Measurements from ENCODE around the gene PADI1.

The PADI1 gene

DNA sequence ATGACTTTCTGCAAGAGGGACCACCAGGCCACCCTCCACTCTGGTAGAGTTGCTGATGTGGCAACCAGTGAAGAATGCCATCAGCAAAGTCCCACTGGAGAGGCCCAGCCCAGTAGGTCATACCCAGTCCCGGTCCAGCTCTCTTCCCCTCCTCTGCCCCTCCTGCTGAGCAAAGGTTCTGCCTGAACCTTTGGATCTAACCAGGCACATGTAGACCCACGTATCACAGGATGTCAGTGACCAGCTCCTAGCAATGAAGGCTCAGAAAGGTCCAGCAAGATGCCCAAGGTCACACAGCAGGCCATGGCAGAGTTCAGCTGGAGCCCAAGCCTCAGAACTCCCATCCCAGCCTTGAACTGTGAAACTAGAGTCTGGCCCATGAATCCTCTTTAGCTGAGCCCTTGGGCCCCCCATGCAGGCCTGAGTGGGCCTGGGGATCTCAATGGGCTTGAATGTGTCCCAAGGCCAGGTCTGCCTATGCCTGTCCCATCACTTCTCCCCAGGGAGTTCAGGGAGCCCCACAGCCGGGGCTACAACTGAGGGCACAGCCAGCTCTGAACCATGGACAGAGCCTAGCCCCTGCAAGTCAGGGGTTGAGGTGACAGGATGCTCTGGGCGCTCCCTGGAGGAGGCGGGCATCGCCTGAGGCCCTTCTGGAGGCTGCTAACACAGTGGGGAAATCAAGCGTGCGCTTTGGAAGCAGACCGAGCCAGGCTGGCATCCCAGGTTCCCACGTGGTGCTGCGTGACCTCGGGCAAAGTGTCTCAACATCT is 21.4 kb upstream of the PADI1 start:
- TF ChIP-seq, protein P1, sequence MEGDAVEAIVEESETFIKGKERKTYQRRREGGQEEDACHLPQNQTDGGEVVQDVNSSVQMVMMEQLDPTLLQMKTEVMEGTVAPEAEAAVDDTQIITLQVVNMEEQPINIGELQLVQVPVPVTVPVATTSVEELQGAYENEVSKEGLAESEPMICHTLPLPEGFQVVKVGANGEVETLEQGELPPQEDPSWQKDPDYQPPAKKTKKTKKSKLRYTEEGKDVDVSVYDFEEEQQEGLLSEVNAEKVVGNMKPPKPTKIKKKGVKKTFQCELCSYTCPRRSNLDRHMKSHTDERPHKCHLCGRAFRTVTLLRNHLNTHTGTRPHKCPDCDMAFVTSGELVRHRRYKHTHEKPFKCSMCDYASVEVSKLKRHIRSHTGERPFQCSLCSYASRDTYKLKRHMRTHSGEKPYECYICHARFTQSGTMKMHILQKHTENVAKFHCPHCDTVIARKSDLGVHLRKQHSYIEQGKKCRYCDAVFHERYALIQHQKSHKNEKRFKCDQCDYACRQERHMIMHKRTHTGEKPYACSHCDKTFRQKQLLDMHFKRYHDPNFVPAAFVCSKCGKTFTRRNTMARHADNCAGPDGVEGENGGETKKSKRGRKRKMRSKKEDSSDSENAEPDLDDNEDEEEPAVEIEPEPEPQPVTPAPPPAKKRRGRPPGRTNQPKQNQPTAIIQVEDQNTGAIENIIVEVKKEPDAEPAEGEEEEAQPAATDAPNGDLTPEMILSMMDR (IDR thresholded peaks at IDR 0.05; ENCODE audit: low read depth, low read length), result no peak
- no peak overlapping the region for H3K4me3 ChIP-seq (ENCODE audit: low read depth, low read length)
- in situ Hi-C loops (cut with HindIII; ENCODE audit: low sequenced_read_pairs), result no loop called here
- no peak for DNase-seq (ENCODE audit: low read depth, low spot score)

DNA sequence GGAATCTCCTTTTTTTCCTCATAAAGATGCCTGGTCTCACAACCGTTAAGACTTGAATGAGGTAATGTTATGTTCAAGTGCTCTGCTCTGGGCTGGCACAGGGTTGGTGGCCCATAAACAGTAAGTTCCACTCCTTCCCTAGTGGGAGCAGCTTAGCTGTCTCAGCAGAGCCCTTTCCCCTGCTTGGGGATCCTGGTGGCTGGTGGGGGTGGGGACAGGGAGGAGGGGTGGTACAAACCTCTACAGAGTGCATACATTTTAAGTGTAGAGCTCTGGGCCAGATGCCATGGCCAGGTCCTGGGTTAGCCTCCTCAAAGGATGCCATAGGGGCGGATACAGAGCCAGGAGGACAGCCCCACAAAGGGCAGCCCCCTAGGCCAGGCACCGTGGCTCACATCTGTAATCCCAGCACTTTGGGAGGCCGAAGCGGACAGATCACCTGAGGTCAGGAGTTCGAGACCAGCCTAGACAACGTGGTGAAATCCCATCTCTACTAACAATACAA is 20.7 kb upstream of the PADI1 start:
- TF ChIP-seq, protein P1 (IDR thresholded peaks at IDR 0.05; ENCODE audit: low read depth, low read length), result no peak
- DNase-seq (ENCODE audit: low read depth, low spot score), result no peak
- H3K4me3 ChIP-seq (ENCODE audit: low read depth, low read length), result no peak overlapping the region
- in situ Hi-C loops (cut with HindIII; ENCODE audit: low sequenced_read_pairs), result no loop called here

DNA sequence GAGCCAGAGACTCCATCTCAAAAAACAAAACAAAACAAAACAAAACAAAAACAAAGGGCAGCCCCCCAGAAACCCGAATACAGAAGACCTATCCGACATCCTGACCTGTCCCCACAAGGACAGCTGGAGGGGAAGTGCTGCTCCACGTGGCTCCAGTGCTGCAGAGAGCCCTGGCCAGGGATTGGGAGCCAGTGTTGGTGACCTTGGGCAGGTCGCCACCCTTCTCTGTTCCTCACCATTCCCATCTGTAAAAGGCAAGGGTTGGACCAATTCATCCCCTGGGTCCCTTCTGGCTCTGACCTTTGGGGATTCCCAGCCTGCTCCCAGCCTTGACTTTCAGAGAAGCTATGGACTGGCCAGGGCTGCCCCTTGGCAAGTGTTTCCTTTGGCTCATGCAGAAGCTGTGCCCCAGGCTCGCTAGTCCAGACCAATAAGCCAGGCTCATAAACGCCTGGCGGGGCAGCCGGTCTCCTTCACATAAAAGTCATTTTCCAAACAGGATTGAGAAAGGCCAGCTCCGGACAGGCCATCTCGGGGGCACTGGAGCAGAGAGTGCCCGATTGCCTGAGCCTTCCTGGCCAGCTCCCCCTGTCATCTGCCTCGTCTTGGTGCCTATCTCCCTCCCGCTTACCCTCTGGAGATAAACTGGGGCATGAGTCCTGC is 20.0 kb upstream of the PADI1 start:
- in situ Hi-C loops (cut with HindIII; ENCODE audit: low sequenced_read_pairs), result no loop called here
- TF ChIP-seq, protein P1 (IDR thresholded peaks at IDR 0.05; ENCODE audit: low read depth, low read length), result no peak
- DNase-seq (ENCODE audit: low read depth, low spot score), result no peak
- no peak overlapping the region for H3K4me3 ChIP-seq (ENCODE audit: low read depth, low read length)

DNA sequence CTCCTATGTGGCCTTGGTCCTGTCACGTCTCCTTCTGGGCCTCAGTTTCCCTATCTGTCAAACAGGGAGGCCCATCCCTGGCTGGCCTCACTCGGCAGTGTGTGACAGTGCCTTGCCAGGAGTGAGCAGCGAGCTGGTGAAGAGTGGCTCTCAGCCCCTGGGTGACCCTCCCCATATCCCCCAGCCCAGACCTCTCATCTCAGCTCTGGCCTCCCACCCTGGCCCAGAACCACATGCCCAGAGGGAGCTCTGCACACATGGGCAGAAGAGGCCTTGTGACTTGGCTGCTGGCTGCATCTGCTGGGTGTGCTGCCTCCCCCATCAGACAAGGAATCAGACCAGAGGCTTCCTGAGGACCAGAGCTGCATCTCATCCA is 19.5 kb upstream of the PADI1 start:
- TF ChIP-seq, protein P1 (IDR thresholded peaks at IDR 0.05; ENCODE audit: low read depth, low read length), result no peak
- DNase-seq (ENCODE audit: low read depth, low spot score), result no peak
- no peak overlapping the region for H3K4me3 ChIP-seq (ENCODE audit: low read depth, low read length)
- in situ Hi-C loops (cut with HindIII; ENCODE audit: low sequenced_read_pairs), result no loop called here

DNA sequence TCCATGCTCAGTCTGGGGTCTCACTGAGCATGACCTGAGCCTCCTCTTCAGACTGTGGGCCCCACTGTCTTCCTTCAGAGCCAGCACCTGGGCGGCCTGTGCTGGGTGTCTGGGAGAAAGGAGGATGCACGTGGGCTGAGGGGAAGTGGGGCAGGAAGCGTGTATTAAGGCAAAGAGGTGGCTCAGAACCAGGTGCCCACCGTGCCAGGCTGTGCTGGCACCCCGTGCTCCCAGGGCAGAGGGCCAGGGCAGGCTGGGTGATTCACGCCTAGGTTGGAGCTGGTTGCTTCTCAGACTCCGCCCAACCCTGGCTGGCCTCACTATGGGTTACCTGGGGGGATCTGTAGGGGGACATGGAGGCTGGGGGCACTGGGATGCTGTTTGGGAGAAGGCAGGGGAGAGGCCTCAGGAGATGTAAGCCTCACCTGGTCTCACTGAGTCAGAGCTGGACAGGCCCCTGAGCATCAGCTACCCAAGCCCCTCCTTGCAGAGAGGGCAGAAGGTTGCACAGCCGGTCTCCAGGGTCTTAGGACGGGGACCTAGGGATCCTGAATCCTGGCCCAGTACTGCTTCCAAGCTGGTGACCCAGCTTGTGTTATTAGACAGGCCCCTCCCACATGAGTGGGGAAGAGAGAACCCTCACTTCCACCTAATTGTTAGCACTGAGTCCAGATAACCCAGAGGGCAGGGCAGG is 18.6 kb upstream of the PADI1 start:
- TF ChIP-seq, protein P1 (IDR thresholded peaks at IDR 0.05; ENCODE audit: low read depth, low read length), result no peak
- DNase-seq (ENCODE audit: low read depth, low spot score), result no peak
- in situ Hi-C loops (cut with HindIII; ENCODE audit: low sequenced_read_pairs), result no loop called here
- H3K4me3 ChIP-seq (ENCODE audit: low read depth, low read length), result no peak overlapping the region

DNA sequence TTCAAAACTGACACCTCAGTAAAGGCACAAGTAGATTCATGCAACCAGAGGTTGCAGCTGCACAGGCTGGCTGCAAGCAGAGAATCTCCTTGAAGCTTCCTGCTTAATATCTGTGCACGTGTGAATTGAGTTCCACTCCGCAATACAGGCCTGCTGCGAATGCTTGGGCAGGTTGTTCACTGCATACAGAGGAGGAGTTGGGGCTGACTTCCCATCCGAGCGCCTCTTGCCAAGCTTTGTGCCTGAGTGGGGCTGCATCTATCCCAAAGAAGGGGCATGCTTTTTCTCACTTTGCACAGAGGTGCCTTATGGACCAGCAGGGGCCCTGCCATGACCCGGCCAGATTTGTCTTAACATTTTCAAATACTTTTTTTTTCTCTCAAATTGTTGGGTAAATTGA is 17.9 kb upstream of the PADI1 start:
- TF ChIP-seq, protein P1 (IDR thresholded peaks at IDR 0.05; ENCODE audit: low read depth, low read length), result no peak
- in situ Hi-C loops (cut with HindIII; ENCODE audit: low sequenced_read_pairs), result no loop called here
- DNase-seq (ENCODE audit: low read depth, low spot score), result no peak
- H3K4me3 ChIP-seq (ENCODE audit: low read depth, low read length), result no peak overlapping the region

Measured in astrocyte of the spinal cord (primary cell).